ENCODE data around the gene ADGRL4.

GRCh38 chr1:79042117-79042516, 35.6 kb upstream of the ADGRL4 start:
- TF ChIP-seq POLR2A (IDR thresholded peaks at IDR 0.05), result no peak
- TF ChIP-seq CTCF (IDR thresholded peaks at IDR 0.05), result no peak

Data from esophagus squamous epithelium (tissue), 4 donors.